ENCODE data around the gene EIF4EBP3.

GRCh38 chr5:140551872-140552271 is 4.4 kb downstream of the EIF4EBP3 start:
- TF ChIP-seq POLR2AphosphoS5 (IDR thresholded peaks at IDR 0.05) (peak in 1 of 3 donors; percentile 11), POLR2A (IDR thresholded peaks at IDR 0.05) (no peak)

Data from spleen (tissue), 3 donors.